ENCODE results near the gene CDK5R2.

GRCh38 chr2:219003267-219003634 is 43.8 kb downstream of the CDK5R2 start:
- TF ChIP-seq CTCF (IDR thresholded peaks at IDR 0.05) (peak in 3 of 7 experiments; percentile 62 to 78 (median 69)), POLR2A (IDR thresholded peaks at IDR 0.05) (no peak)
